ENCODE data around the gene CCNT2.

DNA sequence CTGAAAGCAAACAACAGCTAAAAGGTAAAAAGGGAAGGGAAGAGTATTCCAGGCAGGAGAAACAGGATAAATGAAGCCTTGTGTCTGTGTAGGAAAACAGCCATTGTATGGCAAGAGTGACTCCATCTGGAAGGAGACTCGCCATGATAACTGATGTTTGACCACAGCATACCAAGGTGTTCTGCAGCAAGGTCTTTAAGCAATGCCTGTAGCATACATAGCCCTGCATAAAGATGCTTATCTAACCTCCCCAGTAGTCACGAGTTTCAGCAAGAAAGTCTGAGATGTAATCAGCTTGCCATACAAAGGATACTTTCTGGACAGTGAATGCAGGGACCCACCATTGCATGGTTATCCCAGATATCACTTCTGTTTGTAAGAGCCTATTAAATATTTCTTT lies 11.9 kb upstream of the CCNT2 start:
- TF ChIP-seq EZH2 (IDR thresholded peaks at IDR 0.05), result no peak
- TF ChIP-seq, protein P1, sequence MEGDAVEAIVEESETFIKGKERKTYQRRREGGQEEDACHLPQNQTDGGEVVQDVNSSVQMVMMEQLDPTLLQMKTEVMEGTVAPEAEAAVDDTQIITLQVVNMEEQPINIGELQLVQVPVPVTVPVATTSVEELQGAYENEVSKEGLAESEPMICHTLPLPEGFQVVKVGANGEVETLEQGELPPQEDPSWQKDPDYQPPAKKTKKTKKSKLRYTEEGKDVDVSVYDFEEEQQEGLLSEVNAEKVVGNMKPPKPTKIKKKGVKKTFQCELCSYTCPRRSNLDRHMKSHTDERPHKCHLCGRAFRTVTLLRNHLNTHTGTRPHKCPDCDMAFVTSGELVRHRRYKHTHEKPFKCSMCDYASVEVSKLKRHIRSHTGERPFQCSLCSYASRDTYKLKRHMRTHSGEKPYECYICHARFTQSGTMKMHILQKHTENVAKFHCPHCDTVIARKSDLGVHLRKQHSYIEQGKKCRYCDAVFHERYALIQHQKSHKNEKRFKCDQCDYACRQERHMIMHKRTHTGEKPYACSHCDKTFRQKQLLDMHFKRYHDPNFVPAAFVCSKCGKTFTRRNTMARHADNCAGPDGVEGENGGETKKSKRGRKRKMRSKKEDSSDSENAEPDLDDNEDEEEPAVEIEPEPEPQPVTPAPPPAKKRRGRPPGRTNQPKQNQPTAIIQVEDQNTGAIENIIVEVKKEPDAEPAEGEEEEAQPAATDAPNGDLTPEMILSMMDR (IDR thresholded peaks at IDR 0.05), result no peak
